Osteoblast (primary cell): ENCODE data around the gene DONSON. TPM values are rescaled to one million over a fixed set of nuclear protein-coding genes. Genes with fewer than 3 reads are reported as not detected.

ENCODE experiments used
- DNase-seq: peaks from one replicate; pipeline ENCODE4 v3.0.0; 2011; ENCODE audit warnings: low spot score, mixed read lengths; ENCODE audit not compliant: insufficient read length; ENCODE audit errors: missing footprints
- H2AFZ ChIP-seq: 2 replicates; pipeline ENCODE4 v1.6.0; 2011; ENCODE audit warnings: mild to moderate bottlenecking, low read length
- H3K27ac ChIP-seq: 2 replicates; pipeline ENCODE4 v1.5.1; 2011; ENCODE audit warnings: mild to moderate bottlenecking, low read depth, low read length, moderate library complexity
- H3K27me3 ChIP-seq: 2 replicates; pipeline ENCODE4 v1.6.0; 2012; ENCODE audit warnings: mild to moderate bottlenecking, control low read depth, inconsistent platforms, low read length, moderate library complexity; ENCODE audit not compliant: insufficient read depth
- H3K36me3 ChIP-seq: 2 replicates; pipeline ENCODE4 v1.5.1; 2011; ENCODE audit warnings: mild to moderate bottlenecking, low read length, control low read depth, moderate library complexity; ENCODE audit not compliant: insufficient read depth
- H3K4me1 ChIP-seq: 2 replicates; pipeline ENCODE4 v1.5.1; 2011; ENCODE audit warnings: mild to moderate bottlenecking, low read length, control low read depth, moderate library complexity; ENCODE audit not compliant: insufficient read depth
- H3K4me2 ChIP-seq: 2 replicates; pipeline ENCODE4 v1.6.0; 2011; ENCODE audit warnings: mild to moderate bottlenecking, low read length; ENCODE audit not compliant: insufficient read depth
- H3K4me3 ChIP-seq: fragments of 200-600 bp; sonication (generic); 3 replicates; pipeline ENCODE4 v1.5.1; 2012; ENCODE audit warnings: mild to moderate bottlenecking, low read length, inconsistent platforms; ENCODE audit not compliant: insufficient read depth
- H3K79me2 ChIP-seq: 2 replicates; pipeline ENCODE4 v1.6.0; 2012; ENCODE audit warnings: mild to moderate bottlenecking, low read length, control low read depth, inconsistent platforms; ENCODE audit not compliant: insufficient read depth
- H3K9me3 ChIP-seq: 2 replicates; pipeline ENCODE4 v1.5.1; 2011; ENCODE audit warnings: low read depth, low read length, control low read depth
- H4K20me1 ChIP-seq: 2 replicates; pipeline ENCODE4 v1.6.0; 2012; ENCODE audit warnings: mild to moderate bottlenecking, low read length, control low read depth; ENCODE audit not compliant: insufficient read depth
- total RNA-seq: library from RNA; depleted of rRNA; stranded (reverse); fragments of >200 nt; gene quantifications from 2 replicates; pipeline ENCODE4 v1.2.3, GENCODE V29; 2012
- TF ChIP-seq, protein P1 (sequence below): IDR thresholded peaks from 2 replicates; pipeline ENCODE4 v1.5.1; 2011; ENCODE audit warnings: mild to moderate bottlenecking, low read depth, low read length, moderate library complexity; ENCODE audit errors: extremely low read depth

Gene DONSON
- total RNA-seq, 1 donor, result 10.9 TPM

DNA sequence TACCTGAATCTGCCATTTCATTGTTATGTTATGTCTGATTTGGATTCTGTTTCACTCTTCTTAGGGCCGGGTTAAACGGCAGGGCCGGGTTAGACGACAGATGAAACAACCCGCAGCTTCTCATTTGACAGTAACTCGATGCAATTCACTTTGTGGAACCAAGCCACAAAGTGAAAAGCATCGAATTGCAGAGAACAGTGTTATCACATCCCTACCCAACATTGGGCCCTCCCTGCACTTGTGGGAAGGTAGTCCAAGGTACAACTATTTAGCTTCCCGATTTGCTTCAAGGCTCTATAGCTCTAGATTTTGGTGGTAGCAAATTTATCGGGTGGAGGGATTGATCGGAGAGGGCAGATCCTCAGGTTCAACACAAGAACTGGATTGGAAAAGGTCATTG is 28.7 kb downstream of the DONSON start:
- Histone ChIP-seq H3K36me3 (peaks cover 82% of the 10 kb centered on the region), H3K9me3 (no peaks in the 10 kb centered on the region), H3K4me2 (no peak overlapping the region), H3K27me3 (no peaks in the 10 kb centered on the region), H3K79me2 (peaks cover 94% of the 10 kb centered on the region), H4K20me1 (peaks cover 45% of the 10 kb centered on the region), H3K27ac (no peak overlapping the region), H3K4me1 (no peaks in the 10 kb centered on the region), H3K4me3 (no peak overlapping the region), H2AFZ (no peak overlapping the region)
- TF ChIP-seq, protein P1, sequence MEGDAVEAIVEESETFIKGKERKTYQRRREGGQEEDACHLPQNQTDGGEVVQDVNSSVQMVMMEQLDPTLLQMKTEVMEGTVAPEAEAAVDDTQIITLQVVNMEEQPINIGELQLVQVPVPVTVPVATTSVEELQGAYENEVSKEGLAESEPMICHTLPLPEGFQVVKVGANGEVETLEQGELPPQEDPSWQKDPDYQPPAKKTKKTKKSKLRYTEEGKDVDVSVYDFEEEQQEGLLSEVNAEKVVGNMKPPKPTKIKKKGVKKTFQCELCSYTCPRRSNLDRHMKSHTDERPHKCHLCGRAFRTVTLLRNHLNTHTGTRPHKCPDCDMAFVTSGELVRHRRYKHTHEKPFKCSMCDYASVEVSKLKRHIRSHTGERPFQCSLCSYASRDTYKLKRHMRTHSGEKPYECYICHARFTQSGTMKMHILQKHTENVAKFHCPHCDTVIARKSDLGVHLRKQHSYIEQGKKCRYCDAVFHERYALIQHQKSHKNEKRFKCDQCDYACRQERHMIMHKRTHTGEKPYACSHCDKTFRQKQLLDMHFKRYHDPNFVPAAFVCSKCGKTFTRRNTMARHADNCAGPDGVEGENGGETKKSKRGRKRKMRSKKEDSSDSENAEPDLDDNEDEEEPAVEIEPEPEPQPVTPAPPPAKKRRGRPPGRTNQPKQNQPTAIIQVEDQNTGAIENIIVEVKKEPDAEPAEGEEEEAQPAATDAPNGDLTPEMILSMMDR, result no peak
- no peak for DNase-seq

DNA sequence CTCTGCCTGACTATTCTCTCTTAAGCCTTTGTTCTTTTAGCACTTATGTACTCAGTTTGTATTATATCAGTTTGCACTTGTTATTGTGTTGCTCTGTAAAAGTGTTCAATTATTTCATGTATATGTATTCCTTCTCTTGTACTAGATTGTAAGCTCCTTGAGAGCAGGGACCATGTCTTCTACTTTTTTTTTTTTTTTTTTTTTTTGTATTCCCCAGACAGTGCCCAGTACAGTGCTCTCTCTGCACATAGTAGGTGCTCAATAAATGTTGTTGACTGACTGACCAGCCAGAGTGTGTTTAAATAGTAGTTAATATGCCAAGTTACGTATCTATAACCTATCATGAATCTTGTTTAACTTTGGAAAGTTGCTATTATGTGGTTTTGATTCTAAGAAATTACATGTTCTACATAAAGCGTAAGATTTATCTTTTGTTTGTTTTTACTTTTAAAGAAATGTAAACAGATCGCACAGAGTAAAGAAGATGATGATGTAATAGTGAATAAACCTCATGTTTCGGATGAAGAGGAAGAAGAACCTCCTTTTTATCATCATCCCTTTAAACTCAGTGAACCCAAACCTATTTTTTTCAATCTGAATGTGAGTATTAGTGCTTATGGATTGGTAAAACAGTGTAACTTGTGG is 29.6 kb downstream of the DONSON start:
- Histone ChIP-seq H3K79me2 (peaks cover 95% of the 10 kb centered on the region), H3K4me1 (no peaks in the 10 kb centered on the region), H3K9me3 (no peaks in the 10 kb centered on the region), H3K27me3 (no peaks in the 10 kb centered on the region), H3K27ac (no peak overlapping the region), H3K36me3 (peaks cover 86% of the 10 kb centered on the region), H3K4me2 (no peak overlapping the region), H3K4me3 (no peak overlapping the region), H2AFZ (no peak overlapping the region), H4K20me1 (peaks cover 54% of the 10 kb centered on the region)
- DNase-seq, result no peak
- TF ChIP-seq, protein P1, result no peak

DNA sequence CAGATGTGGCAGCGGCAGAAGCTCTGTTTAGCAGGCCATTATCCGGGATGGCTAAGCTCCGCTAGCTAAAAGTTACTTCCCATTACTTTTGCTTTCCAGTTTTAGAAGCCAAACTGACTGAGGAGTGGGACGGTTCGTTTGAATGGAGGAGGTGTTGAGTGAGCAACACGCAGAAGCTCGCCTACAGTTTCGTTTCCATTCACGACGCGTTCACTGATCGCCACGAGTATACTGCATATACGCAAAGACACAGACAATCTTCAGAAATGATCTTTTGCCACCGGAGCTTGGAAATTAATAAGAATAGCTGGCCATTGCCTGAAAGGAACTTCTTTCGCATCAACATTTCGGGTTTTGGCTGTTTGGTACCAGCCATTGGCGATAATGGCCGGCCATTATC is 31.0 kb downstream of the DONSON start:
- Histone ChIP-seq H3K79me2 (peaks cover 96% of the 10 kb centered on the region), H3K4me1 (no peaks in the 10 kb centered on the region), H3K27ac (no peak overlapping the region), H3K27me3 (no peaks in the 10 kb centered on the region), H3K4me2 (no peak overlapping the region), H3K36me3 (peaks cover 93% of the 10 kb centered on the region), H2AFZ (no peak overlapping the region), H3K4me3 (no peak overlapping the region), H4K20me1 (peaks cover 68% of the 10 kb centered on the region), H3K9me3 (no peaks in the 10 kb centered on the region)
- TF ChIP-seq, protein P1, result no peak
- DNase-seq, result no peak

DNA sequence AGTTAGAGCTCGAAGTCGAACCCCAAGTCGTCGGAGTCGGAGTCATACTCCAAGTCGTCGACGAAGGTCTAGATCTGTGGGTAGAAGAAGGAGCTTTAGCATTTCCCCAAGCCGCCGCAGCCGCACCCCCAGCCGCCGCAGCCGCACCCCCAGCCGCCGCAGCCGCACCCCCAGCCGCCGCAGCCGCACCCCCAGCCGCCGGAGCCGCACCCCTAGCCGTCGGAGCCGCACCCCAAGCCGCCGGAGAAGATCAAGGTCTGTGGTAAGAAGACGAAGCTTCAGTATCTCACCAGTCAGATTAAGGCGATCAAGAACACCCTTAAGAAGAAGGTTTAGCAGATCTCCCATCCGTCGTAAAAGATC is 33.5 kb downstream of the DONSON start:
- Histone ChIP-seq H3K27ac (no peak overlapping the region), H3K36me3 (peaks cover 94% of the 10 kb centered on the region), H3K27me3 (no peaks in the 10 kb centered on the region), H2AFZ (no peak overlapping the region), H3K9me3 (no peaks in the 10 kb centered on the region), H3K4me3 (no peak overlapping the region), H3K4me2 (no peak overlapping the region), H3K4me1 (no peaks in the 10 kb centered on the region), H3K79me2 (peaks cover 99% of the 10 kb centered on the region), H4K20me1 (peaks cover 79% of the 10 kb centered on the region)
- DNase-seq, result no peak
- TF ChIP-seq, protein P1, result no peak
